Skin epidermis (tissue), 12 donors: ENCODE data around the gene DNAH3.
"Not testable (repeated sequence)": the region's sequence is repeated elsewhere in the genome, so short reads cannot be mapped to it uniquely, and the experiment has no call there.

Experiments used
- H3K27ac ChIP-seq, 21 experiments: fragments of 200-600 bp; sonication (generic) in 11 of 21; one replicate each; pipeline ENCODE4 v1.5.0; 2020; ENCODE audit warnings: mild to moderate bottlenecking in 3 of 21, inconsistent platforms in 2 of 21, moderate library complexity in 2 of 21
- H3K4me3 ChIP-seq, 7 experiments: fragments of 200-600 bp; sonication (generic) in 2 of 7; one replicate each; pipeline ENCODE4 v1.5.0; 2020; ENCODE audit warnings: inconsistent platforms in 2 of 7, mild to moderate bottlenecking in 2 of 7, moderate library complexity in 1 of 7

The DNAH3 gene

DNA sequence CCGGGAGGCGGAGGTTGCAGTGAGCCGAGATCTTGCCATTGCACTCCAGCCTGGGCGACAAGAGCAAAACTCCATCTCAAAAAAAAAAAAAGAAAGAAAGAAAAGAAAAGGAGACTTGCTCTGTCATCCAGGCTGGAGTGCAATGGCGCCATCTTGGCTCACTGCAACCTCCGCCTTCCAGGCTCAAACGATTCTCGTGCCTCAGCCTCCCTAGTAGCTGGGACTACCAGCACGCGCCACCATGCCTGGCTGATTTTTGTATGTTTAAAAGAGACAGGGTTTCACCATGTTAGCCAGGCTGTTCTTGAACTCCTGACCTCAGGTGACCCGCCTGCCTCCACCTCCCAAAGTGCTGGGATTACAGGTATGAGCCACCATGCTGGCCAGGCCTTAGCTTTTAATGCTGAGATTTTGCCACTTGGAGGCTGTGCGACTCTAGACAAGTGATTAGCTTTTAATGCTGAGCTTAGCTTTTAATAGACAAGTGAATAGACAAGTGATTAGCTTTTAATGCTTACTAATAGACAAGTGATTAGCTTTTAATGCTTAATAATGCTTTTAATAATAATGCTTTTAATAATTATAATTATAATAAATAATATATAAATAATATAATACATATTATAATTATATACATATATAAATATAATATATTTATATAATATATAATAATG lies 17.4 kb upstream of the DNAH3 start:
- no peak overlapping the region for H3K27ac ChIP-seq
- no peak overlapping the region for H3K4me3 ChIP-seq

DNA sequence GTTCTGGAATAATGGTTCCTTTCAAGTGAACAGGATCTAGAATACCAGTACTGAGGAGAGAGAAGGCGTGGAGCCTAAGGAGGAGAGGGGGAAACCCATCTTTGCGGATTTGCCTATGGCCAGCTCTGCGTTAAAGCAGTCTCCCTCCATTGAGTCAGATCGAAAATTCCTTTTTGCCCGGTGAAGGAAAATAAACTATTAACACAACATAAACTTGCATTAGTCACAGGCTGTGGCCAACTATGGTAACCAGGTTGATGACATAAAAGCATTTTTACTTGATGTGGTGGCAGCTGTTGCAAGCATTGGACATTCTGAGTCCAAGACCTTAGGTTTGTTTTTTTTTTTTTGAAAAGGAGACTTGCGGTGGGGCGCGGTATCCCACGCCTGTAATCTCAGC lies 16.7 kb upstream of the DNAH3 start:
- H3K27ac ChIP-seq, result no peak overlapping the region

DNA sequence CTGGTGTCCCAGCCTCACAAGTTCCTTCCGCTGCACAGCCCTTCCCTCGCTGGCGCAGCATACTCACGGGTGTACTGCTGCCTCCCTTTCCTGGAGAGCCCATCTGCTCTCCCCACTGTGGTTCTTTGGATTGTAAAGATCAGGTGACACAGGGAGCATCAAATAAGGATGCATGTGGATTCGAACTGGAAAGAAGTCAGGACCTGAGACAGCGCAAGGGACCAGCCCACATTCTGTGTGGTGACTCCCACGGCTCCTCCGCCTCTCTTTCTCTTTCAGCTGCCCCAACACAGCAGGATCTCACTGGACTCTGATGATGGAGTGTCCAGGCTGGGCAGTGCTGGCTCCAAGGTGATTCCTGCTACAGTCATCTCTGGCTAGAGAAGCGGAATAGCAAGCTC lies 15.9 kb upstream of the DNAH3 start:
- Histone ChIP-seq H3K27ac (no peak overlapping the region), H3K4me3 (no peak overlapping the region)

More for the DNA sequence above, 16.7 kb upstream of the DNAH3 start:
- H3K4me3 ChIP-seq, result no peak overlapping the region

DNA sequence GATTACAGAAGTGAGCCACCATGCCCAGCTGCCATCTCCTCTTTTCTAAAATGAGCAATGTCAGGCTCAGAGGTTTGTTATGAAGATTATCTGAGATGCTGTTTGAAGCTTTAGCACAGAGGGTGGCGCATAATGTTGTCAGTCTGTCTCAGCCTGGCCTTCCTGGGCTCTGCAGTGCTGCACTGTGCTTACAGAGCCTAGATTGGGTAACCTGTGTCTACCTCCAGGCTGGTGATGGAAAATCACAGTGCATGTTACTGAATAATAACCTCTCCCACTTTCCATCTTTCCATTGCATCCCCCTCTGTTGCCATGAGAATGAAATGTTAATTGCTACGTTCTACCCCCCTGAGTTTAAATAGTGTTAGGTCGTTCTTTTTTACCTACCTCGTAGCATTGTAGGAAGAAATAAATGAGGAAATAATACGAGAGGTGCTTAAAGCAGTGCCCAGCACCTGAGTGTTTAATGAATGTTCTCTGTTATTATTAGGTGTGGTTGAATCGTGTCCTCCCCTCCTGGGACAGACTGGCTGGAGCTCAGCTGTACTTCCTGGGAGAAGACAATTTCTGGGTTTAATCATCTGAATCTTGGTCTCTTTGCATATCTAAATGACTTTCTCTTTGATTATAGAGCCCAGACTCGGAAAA lies 14.0 kb upstream of the DNAH3 start:
- Histone ChIP-seq H3K27ac (no peak overlapping the region), H3K4me3 (no peak overlapping the region)

- Histone ChIP-seq H3K4me3 (no peak overlapping the region), H3K27ac (peak overlapping the region in 4 of 21 experiments; percentile 5 to 44 (median 32))
These were observed 12.9 kb upstream of the DNAH3 start for GRCh38 chr16:21163576-21163975.

GRCh38 chr16:21162661-21163151 lies 12.1 kb upstream of the DNAH3 start:
- Histone ChIP-seq H3K4me3 (no peak overlapping the region), H3K27ac (peak overlapping the region in 3 of 21 experiments; percentile 16 to 44 (median 19))

GRCh38 chr16:21161211-21161610 lies 10.6 kb upstream of the DNAH3 start:
- Histone ChIP-seq H3K4me3 (no peak overlapping the region), H3K27ac (no peak overlapping the region)

- Histone ChIP-seq H3K4me3 (peak overlapping the region in 4 of 7 experiments; percentile 65 to 92 (median 82)), H3K27ac (peak overlapping the region in 8 of 21 experiments; percentile 73 to 93 (median 87))
These were observed 9.6 kb upstream of the DNAH3 start for GRCh38 chr16:21160276-21160675.

DNA sequence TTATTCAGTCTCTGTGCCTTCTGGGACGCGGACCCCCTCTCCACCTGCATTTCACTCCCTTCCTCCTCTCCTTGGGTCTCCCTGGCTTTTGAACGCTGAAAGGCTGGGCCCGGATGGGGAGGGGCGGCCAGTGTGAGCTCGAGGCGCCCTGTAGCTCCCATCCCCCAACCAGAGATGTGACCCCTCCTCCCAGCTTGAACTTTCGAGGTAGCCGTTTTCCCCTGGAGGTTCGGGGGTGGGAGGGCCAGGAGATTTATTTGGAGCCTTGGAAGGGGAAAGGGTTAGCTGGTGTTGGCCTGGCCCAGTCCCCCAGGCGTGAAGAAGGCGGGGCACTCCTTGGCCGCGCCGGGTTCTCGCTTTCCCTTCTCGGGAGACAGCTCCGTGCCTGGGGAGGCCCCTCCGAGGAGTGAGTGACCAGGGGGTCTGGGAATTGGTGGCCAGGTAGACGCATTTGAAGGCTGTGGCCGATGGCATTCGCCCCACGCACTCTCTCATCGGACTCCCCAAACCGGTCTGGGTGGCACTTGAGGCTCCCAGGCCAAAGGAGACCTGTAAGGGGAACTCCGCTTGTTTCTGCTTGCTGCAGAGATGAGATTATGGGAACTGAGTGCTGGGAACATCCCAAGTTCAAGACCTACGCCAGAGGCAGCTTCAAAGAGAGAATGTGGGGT lies 8.8 kb upstream of the DNAH3 start:
- Histone ChIP-seq H3K27ac (peak overlapping the region; percentile 19 to 93 (median 86)), H3K4me3 (peak overlapping the region; percentile 60 to 92 (median 77))

DNA sequence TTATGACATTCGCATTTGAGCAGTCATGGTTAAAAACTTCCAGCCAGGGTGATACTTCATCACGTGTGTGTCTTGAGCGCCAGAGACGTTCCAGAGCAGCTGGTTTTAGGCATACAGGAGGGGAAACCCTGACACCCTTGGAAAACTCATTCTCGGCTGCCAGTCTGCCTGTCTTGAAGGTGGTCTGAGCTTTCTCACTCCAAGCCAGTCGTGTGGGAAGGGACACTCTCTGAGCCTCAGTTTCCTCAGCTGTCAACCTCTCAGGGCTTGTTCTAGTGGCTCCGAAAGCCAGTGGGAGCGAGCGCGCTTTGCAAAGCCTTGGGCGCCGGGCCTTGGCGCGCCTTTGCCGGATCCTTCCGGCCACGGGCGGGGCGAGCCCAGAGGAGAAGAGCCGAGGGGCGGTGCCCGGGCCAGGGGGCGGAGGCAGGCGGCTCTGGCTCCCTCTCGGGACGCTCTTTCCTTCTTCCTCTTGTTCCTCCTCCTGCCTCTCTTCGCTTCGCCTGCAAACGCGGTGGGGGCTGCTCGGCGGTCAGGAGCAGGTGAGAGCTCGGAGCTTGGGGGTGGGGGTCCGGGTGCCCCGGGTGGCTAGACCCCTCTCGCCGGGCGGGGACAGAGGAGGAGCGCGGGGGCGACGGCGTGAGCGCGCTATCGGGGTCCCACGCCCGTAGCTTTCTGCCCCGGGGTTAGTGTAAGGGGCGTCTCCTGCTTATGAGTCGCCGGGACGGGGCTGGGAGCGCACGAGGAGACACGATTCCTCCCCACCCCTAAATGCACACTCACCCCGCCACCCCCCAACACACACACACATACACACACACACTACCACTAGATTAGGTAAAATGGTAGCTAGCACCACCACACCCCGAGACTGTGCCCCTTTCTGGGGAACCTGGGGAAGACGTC lies 7.8 kb upstream of the DNAH3 start, which contains the start of gene LDAF1:
TSS of gene LDAF1 (plus strand) at position 467 of the 903 bp plus-strand sequence. CDS start 2,509 bp downstream, outside the sequence.
- peak within 1 kb of the TSS; percentile 60 to 92 (median 77) for H3K4me3 ChIP-seq
- H3K27ac ChIP-seq, result peak within 1 kb of the TSS; percentile 35 to 93 (median 86)

GRCh38 chr16:21157632-21158031 lies 7.0 kb upstream of the DNAH3 start:
- no peak overlapping the region for H3K4me3 ChIP-seq
- H3K27ac ChIP-seq, result peak overlapping the region in 13 of 21 experiments; percentile 73 to 92 (median 87)

GRCh38 chr16:21156767-21157467 lies 6.3 kb upstream of the DNAH3 start:
- no peak overlapping the region for H3K4me3 ChIP-seq
- H3K27ac ChIP-seq, result no peak overlapping the region

DNA sequence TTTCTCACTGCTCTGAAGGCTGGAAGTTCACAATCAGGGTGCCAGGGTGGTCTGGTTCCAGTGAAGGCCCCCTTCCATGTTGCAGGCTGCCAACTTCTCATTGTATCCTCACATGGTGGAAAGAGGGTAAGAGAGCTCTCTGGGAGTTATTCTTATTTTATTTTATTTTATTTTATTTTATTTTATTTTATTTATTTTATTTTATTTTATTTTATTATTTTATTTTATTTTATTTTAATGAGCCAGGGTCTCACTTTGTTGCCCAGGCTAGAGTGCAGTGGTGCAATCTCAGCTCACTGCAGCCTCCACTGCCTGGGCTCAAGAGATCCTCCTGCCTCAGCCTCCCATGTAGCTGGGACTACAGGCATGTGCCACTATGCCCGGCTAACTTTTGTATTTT lies 5.4 kb upstream of the DNAH3 start:
- not testable (repeated sequence) for H3K27ac ChIP-seq, H3K4me3 ChIP-seq

DNA sequence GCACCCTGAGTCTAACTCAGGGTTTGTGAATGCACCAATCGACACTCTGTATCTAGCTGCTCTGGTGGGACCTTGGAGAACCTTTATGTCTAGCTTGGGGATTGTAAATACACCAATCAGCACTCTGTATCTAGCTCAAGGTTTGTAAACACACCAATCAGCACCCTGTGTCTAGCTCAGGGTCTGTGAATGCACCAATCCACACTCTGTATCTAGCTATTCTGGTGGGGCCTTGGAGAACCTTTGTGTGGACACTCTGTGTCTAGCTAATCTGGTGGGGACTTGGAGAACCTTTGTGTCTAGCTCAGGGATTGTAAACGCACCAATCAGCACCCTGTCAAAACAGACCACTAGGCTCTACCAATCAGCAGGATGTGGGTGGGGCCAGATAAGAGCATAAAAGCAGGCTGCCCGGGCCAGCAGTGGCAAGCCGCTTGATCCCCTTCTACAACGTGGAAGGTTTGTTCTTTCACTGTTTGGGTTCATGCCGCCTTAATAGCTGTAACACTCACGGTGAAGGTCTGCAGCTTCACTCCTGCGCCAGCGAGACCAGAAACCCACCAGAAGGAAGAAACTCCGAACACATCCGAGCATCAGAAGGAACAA lies 2.6 kb upstream of the DNAH3 start:
- H3K27ac ChIP-seq, H3K4me3 ChIP-seq: not testable (repeated sequence)

GRCh38 chr16:21152160-21153030 lies 1.7 kb upstream of the DNAH3 start:
- not testable (repeated sequence) for H3K4me3 ChIP-seq, H3K27ac ChIP-seq

GRCh38 chr16:21145738-21146137 lies 4.9 kb downstream of the DNAH3 start:
- no peak overlapping the region for H3K27ac ChIP-seq

DNA sequence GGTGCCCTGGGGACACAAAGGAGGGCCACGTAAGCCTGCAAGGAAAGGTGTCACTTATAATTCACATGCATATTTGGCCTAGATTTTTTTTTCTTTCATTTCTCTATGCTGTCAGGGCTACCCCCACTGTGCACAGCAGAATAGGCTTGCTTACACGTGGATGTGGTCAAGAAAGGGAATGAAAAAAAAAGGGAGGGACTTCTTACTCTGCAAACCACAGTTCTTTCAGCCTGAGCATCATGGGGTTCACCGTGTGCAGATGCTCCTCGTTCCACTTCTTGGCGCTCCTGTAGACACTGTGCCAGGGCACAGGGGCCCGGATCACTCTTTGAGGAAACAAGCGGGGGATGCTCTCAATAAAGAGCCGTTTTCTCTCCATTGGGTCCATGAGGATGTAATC lies 16.6 kb downstream of the DNAH3 start:
- Histone ChIP-seq H3K4me3 (no peak overlapping the region), H3K27ac (no peak overlapping the region)

More at GRCh38 chr16:21145738-21146137, 4.9 kb downstream of the DNAH3 start:
- no peak overlapping the region for H3K4me3 ChIP-seq

DNA sequence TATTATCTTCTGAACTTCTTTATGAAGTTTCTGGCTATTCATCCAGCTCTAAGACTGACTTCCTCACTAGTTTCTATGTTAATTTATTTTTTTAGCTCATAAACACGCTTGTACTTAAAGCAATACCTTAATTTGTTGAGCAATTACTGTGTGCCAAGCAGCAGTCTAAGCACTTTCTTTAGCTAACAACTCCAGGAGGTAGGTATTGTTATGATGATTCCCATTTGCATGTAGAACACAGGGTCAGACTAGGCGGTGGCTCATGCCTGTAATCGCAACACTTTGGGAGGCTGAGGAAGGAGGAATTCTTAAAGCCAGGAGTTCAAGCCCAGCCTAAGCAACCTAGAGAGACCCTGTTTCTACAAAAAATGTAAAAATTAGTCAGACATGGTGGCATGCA lies 19.8 kb downstream of the DNAH3 start:
- no peak overlapping the region for H3K4me3 ChIP-seq
- no peak overlapping the region for H3K27ac ChIP-seq
